Hematopoietic multipotent progenitor cell treated with erythropoietin and hydrocortisone succinate and interleukin-3 and kit ligand, for 8 days (in vitro differentiated cells): ENCODE results near the gene ATF4.
"Not testable (repeated sequence)": the region's sequence is repeated elsewhere in the genome, so short reads cannot be mapped to it uniquely, and the experiment has no call there.

Experiments used
- DNase-seq: peaks from one replicate; pipeline ENCODE4 v3.0.0-alpha.2; 2015

ATF4 gene

GRCh38 chr22:39514373-39514973 lies 5.9 kb upstream of the ATF4 start:
- DNase-seq, result peak; percentile 70

- DNase-seq, result no peak
These were observed 4.9 kb upstream of the ATF4 start for GRCh38 chr22:39515266-39516050.

- no peak for DNase-seq
These were observed 2.9 kb upstream of the ATF4 start for GRCh38 chr22:39517470-39517869.

GRCh38 chr22:39518144-39518786 lies 2.1 kb upstream of the ATF4 start:
- no peak for DNase-seq

GRCh38 chr22:39518996-39519680 lies 1.2 kb upstream of the ATF4 start:
- peak; percentile 64 for DNase-seq

- DNase-seq, result peak; percentile 99
These were observed 609 bp upstream of the ATF4 start for GRCh38 chr22:39519681-39520225.

GRCh38 chr22:39521106-39521885 lies 934 bp downstream of the ATF4 start:
- peak; percentile 79 for DNase-seq

GRCh38 chr22:39522091-39522490 lies 1.7 kb downstream of the ATF4 start:
- not testable (repeated sequence) for DNase-seq

GRCh38 chr22:39522567-39523300 lies 2.4 kb downstream of the ATF4 start:
- DNase-seq, result peak; percentile 57

GRCh38 chr22:39524089-39524752 lies 3.9 kb downstream of the ATF4 start:
- no peak for DNase-seq

- DNase-seq, result peak; percentile 43
These were observed 4.6 kb downstream of the ATF4 start for GRCh38 chr22:39524753-39525657.

- no peak for DNase-seq
These were observed 5.3 kb downstream of the ATF4 start for GRCh38 chr22:39525658-39525975.

GRCh38 chr22:39526736-39527171 lies 6.4 kb downstream of the ATF4 start:
- DNase-seq, result peak; percentile 37

GRCh38 chr22:39527481-39527961 lies 7.2 kb downstream of the ATF4 start:
- DNase-seq, result no peak

- no peak for DNase-seq
These were observed 7.8 kb downstream of the ATF4 start for GRCh38 chr22:39528080-39528661.

GRCh38 chr22:39528681-39529486 lies 8.5 kb downstream of the ATF4 start:
- DNase-seq, result peak; percentile 89

GRCh38 chr22:39529487-39529851 lies 9.1 kb downstream of the ATF4 start:
- no peak for DNase-seq

GRCh38 chr22:39530116-39530515 lies 9.8 kb downstream of the ATF4 start:
- DNase-seq, result no peak
